Cardiac muscle cell (in vitro differentiated cells and primary cell): Measurements from ENCODE around the gene PHOSPHO2. TPM values are rescaled to one million over a fixed set of nuclear protein-coding genes. Genes with fewer than 3 reads are reported as not detected.

ENCODE experiments used
- DNase-seq, 2 donors: peaks; one replicate each; pipeline versions ENCODE4 v3.0.0 to v3.0.0-alpha.2; 2010 to 2017; ENCODE audit warnings: low read depth in 1 of 2, low spot score in 1 of 2
- H3K27ac ChIP-seq: fragments of 200-600 bp; sonication (generic); 2 replicates; pipeline ENCODE4 v1.5.1; 2016
- H3K27me3 ChIP-seq: fragments of 200-600 bp; sonication (generic); 2 replicates; pipeline ENCODE4 v1.6.0; 2016; ENCODE audit warnings: control low read depth
- H3K36me3 ChIP-seq: fragments of 200-600 bp; sonication (generic); 2 replicates; pipeline ENCODE4 v1.5.1; 2016; ENCODE audit warnings: control low read depth
- H3K4me1 ChIP-seq: fragments of 200-600 bp; sonication (generic); 2 replicates; pipeline ENCODE4 v1.8.1; 2017; ENCODE audit warnings: low read depth, mild to moderate bottlenecking, mixed run types
- H3K4me3 ChIP-seq: fragments of 200-600 bp; sonication (generic); 2 replicates; pipeline ENCODE4 v1.5.1; 2016; ENCODE audit warnings: mild to moderate bottlenecking
- H3K9me3 ChIP-seq: fragments of 200-600 bp; sonication (generic); 2 replicates; pipeline ENCODE4 v1.5.1; 2017; ENCODE audit warnings: low read depth, mild to moderate bottlenecking, control low read depth
- polyA plus RNA-seq: library from polyadenylated mRNA; unstranded; fragments of >200 nt; fragmentation: Nextera tagmentation; extraction: Ambion mirVana; gene quantifications from 2 replicates; pipeline ENCODE4 v1.2.1, GENCODE V29; 2016
- total RNA-seq: library from RNA; depleted of rRNA; stranded (reverse); fragments of >200 nt; gene quantifications from 2 replicates; pipeline ENCODE4 v1.2.3, GENCODE V29; 2016
- TF ChIP-seq, protein P1 (sequence below): IDR thresholded peaks from 2 replicates; pipeline ENCODE4 v1.5.1; 2012; ENCODE audit warnings: low read depth, mild to moderate bottlenecking, low read length

Gene PHOSPHO2
- total and polyA plus RNA-seq, 2 experiments from 2014 or later, result 3.4 to 3.8 TPM

GRCh38 chr2:169664978-169665930 lies 29.0 kb upstream of the PHOSPHO2 start:
- peak in 1 of 2 donors; percentile 71 for DNase-seq
- TF ChIP-seq, protein P1, sequence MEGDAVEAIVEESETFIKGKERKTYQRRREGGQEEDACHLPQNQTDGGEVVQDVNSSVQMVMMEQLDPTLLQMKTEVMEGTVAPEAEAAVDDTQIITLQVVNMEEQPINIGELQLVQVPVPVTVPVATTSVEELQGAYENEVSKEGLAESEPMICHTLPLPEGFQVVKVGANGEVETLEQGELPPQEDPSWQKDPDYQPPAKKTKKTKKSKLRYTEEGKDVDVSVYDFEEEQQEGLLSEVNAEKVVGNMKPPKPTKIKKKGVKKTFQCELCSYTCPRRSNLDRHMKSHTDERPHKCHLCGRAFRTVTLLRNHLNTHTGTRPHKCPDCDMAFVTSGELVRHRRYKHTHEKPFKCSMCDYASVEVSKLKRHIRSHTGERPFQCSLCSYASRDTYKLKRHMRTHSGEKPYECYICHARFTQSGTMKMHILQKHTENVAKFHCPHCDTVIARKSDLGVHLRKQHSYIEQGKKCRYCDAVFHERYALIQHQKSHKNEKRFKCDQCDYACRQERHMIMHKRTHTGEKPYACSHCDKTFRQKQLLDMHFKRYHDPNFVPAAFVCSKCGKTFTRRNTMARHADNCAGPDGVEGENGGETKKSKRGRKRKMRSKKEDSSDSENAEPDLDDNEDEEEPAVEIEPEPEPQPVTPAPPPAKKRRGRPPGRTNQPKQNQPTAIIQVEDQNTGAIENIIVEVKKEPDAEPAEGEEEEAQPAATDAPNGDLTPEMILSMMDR, result no peak
- peak overlapping the region; percentile 13 for H3K27ac ChIP-seq
- no peaks in the 10 kb centered on the region for H3K36me3 ChIP-seq
- H3K4me3 ChIP-seq, result no peak overlapping the region
- no peaks in the 10 kb centered on the region for H3K27me3 ChIP-seq
- H3K4me1 ChIP-seq, result peaks cover 3% of the 10 kb centered on the region
- no peaks in the 10 kb centered on the region for H3K9me3 ChIP-seq

DNA sequence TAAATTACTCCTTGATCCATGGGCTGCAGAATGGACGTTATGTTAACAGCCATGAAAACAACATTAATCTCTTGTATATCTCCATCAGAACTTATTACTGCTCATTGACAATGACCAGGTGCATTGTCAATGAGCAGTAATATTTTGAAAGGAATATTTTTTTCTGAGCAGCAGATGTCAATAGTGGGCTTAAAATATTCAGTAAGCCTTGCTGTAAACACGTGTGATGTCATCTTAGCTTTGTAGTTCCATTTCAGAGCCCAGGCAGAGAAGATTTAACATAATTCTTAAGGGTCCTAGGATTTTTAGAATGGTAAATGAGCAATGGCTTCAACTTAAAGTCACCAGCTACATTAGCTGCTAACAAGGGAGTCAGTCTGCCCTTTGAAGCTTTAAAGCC lies 26.7 kb upstream of the PHOSPHO2 start:
- Histone ChIP-seq H3K4me1 (peaks cover 3% of the 10 kb centered on the region), H3K36me3 (no peaks in the 10 kb centered on the region), H3K4me3 (no peak overlapping the region), H3K27me3 (no peaks in the 10 kb centered on the region), H3K27ac (no peak overlapping the region), H3K9me3 (no peaks in the 10 kb centered on the region)
- no peak for DNase-seq
- TF ChIP-seq, protein P1, result no peak

DNA sequence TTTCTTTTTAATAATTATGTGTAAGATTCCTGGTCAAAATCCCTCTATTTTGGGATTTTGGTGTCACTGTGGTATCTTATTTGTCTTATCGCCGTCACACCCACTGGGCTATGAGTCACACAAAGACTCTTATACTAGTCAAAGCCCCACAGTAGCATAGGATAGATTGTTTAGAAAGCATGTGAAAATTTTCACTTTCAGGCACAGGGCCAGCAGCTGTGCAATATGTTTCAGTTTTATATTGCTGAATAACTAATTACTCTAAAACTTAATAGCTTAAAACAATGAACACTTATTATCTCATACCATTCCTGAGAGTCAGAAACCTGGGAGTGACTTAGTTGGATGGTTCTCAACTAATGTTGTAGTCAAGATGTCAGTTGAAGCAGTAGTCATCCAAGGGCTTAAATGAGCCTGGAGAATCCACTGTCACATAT lies 24.0 kb upstream of the PHOSPHO2 start:
- no peak overlapping the region for H3K4me3 ChIP-seq
- TF ChIP-seq, protein P1, result no peak
- H3K27me3 ChIP-seq, result no peaks in the 10 kb centered on the region
- peak in 1 of 2 donors; percentile 68 for DNase-seq
- H3K27ac ChIP-seq, result no peak overlapping the region
- H3K9me3 ChIP-seq, result no peaks in the 10 kb centered on the region
- H3K36me3 ChIP-seq, result no peaks in the 10 kb centered on the region
- H3K4me1 ChIP-seq, result peaks cover 2% of the 10 kb centered on the region

GRCh38 chr2:169670937-169671336 lies 23.3 kb upstream of the PHOSPHO2 start:
- Histone ChIP-seq H3K36me3 (no peaks in the 10 kb centered on the region), H3K4me1 (no peaks in the 10 kb centered on the region), H3K4me3 (no peak overlapping the region), H3K9me3 (no peaks in the 10 kb centered on the region), H3K27me3 (no peaks in the 10 kb centered on the region), H3K27ac (no peak overlapping the region)
- TF ChIP-seq, protein P1, result no peak
- no peak for DNase-seq

- Histone ChIP-seq H3K4me3 (no peak overlapping the region), H3K27ac (no peak overlapping the region), H3K4me1 (no peaks in the 10 kb centered on the region), H3K9me3 (no peaks in the 10 kb centered on the region), H3K27me3 (no peaks in the 10 kb centered on the region), H3K36me3 (no peaks in the 10 kb centered on the region)
- DNase-seq, result no peak
- TF ChIP-seq, protein P1, result no peak
These were observed 21.9 kb upstream of the PHOSPHO2 start for GRCh38 chr2:169672406-169672805.
